Activated CD4-positive, alpha-beta T cell treated with anti-CD3 and anti-CD28 coated beads, Interleukin-2, amount 10 ng/mL, durations not matched to agents 24 days and 14 days (primary cell): ENCODE data around the gene TSG101. TPM values are rescaled to one million over a fixed set of nuclear protein-coding genes. Genes with fewer than 3 reads are reported as not detected.
A peak's percentile ranks its signal among the peaks of the same experiment; 100 is the strongest.

Source experiments
- DNase-seq: peaks from one replicate; pipeline ENCODE4 v3.0.0; 2022
- H3K27ac Mint-ChIP-seq: one replicate; pipeline ENCODE4 v1.8.0; 2022; ENCODE audit warnings: mild to moderate bottlenecking, mixed read lengths
- H3K27me3 Mint-ChIP-seq: one replicate; pipeline ENCODE4 v1.8.0; 2022; ENCODE audit warnings: mixed read lengths
- H3K36me3 Mint-ChIP-seq: one replicate; pipeline ENCODE4 v1.8.0; 2022; ENCODE audit warnings: low read depth, mild to moderate bottlenecking, mixed read lengths
- H3K4me1 Mint-ChIP-seq: one replicate; pipeline ENCODE4 v1.8.0; 2021; ENCODE audit warnings: mixed read lengths
- H3K4me3 Mint-ChIP-seq: one replicate; pipeline ENCODE4 v1.8.0; 2022; ENCODE audit warnings: mild to moderate bottlenecking, moderate library complexity, mixed read lengths
- H3K9me3 Mint-ChIP-seq: one replicate; pipeline ENCODE4 v1.8.0; 2021; ENCODE audit warnings: mixed read lengths
- intact Hi-C: fragments of 100-400 bp; cut with micrococcal nuclease; formaldehyde crosslinking; loops from one replicate; pipeline ENCODE4 v1.15.1; 2023
- total RNA-seq: library from RNA; stranded (reverse); gene quantifications from 2 replicates; pipeline ENCODE4 v1.2.3, GENCODE V29; 2022

TSG101 gene, protein sequence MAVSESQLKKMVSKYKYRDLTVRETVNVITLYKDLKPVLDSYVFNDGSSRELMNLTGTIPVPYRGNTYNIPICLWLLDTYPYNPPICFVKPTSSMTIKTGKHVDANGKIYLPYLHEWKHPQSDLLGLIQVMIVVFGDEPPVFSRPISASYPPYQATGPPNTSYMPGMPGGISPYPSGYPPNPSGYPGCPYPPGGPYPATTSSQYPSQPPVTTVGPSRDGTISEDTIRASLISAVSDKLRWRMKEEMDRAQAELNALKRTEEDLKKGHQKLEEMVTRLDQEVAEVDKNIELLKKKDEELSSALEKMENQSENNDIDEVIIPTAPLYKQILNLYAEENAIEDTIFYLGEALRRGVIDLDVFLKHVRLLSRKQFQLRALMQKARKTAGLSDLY
- total RNA-seq: 39.6 and 43.5 TPM in 2 replicates

- Mint-ChIP-seq H3K36me3 (peaks cover 26% of the 10 kb centered on the region), H3K27ac (peak within 1 kb of the TSS; percentile 100), H3K9me3 (no peaks in the 10 kb centered on the region), H3K27me3 (no peaks in the 10 kb centered on the region), H3K4me3 (peak within 1 kb of the TSS; percentile 99), H3K4me1 (peaks cover 29% of the 10 kb centered on the region)
- intact Hi-C loops: loop anchor here (1.0 to 10.0 kb wide), 7 partner anchors 62 to 422 kb away; partner anchors contain the start of genes GTF2H1, HPS5, SAAL1 and SPTY2D1
- DNase-seq: peak; percentile 98
Measured at GRCh38 chr11:18526521-18527296, at the start of gene TSG101. Gene TSG101, minus strand, starts transcription at chr11:18526942. Its CDS starts 126 bp downstream, at chr11:18526816.

DNA sequence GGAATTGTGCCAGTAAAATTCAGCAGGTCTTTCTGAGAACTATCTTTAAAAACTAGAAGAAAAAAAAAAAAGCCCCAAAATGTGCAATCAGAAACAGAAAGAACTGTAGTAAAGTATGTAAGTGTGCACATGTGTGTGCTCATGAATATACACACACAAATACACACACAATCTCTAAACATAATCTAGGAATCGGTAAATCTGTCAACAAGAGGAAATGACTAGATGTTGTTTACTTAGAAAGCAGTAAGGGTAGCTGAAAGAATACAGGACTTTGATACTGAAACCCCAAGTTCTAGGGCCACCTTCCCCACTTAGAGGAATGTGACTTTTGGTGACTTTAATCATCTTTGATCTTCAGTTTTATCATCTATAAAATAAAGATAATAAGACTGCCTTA, 48.6 kb upstream of the TSG101 start:
- peaks cover 49% of the 10 kb centered on the region for H3K36me3 Mint-ChIP-seq
- no peaks in the 10 kb centered on the region for H3K27me3 Mint-ChIP-seq
- H3K27ac Mint-ChIP-seq: peak overlapping the region; percentile 25
- no peak for DNase-seq
- H3K4me3 Mint-ChIP-seq: no peak overlapping the region
- H3K9me3 Mint-ChIP-seq: no peaks in the 10 kb centered on the region
- intact Hi-C loops: no loop called here
- H3K4me1 Mint-ChIP-seq: peaks cover 31% of the 10 kb centered on the region

- Mint-ChIP-seq H3K4me3 (no peak overlapping the region), H3K9me3 (no peaks in the 10 kb centered on the region), H3K27me3 (no peaks in the 10 kb centered on the region), H3K27ac (no peak overlapping the region), H3K36me3 (peaks cover 23% of the 10 kb centered on the region), H3K4me1 (peaks cover 3% of the 10 kb centered on the region)
- DNase-seq: no peak
- intact Hi-C loops: no loop called here
Measured at GRCh38 chr11:18567081-18567480, 40.3 kb upstream of the TSG101 start.

- Mint-ChIP-seq H3K36me3 (peaks cover 22% of the 10 kb centered on the region), H3K4me3 (no peak overlapping the region), H3K9me3 (no peaks in the 10 kb centered on the region), H3K27me3 (no peaks in the 10 kb centered on the region), H3K27ac (no peak overlapping the region), H3K4me1 (peaks cover 2% of the 10 kb centered on the region)
- intact Hi-C loops: no loop called here
- no peak for DNase-seq
Measured at GRCh38 chr11:18566406-18566805, 39.7 kb upstream of the TSG101 start.

- intact Hi-C loops: no loop called here
- H3K36me3 Mint-ChIP-seq: peaks cover 15% of the 10 kb centered on the region
Measured at GRCh38 chr11:18564149-18564548, 37.4 kb upstream of the TSG101 start.

DNA sequence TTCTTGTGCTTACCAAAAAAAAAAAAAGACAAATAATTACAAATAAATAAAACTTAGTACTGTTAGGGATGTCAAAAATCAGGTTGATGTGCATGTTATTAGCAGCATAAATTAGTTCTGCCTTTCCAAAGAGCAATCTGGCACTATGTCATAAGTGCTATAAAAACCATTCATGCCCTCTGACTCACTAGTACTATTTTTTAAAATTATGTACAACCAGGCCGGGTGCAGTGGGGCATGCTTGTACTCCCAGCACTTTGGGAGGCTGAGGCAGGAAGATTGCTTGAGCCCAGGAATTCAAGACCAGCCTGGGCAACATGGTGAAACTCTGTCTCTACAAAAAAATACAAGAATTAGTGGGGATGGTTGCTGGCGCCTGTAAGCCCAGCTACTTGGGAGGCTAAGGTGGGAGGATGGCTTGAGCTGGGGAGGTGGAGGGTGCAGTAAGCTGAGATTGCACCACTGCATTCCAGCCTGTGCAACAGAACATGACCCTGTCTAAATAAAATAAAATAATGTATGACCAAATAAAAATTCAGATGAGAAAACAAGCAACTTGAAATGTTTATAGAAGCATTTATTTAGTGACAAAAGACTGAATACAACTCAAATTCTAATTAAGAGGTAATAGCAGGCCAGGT, 36.5 kb upstream of the TSG101 start:
- no peak for DNase-seq
- no peaks in the 10 kb centered on the region for H3K4me1 Mint-ChIP-seq
- peaks cover 14% of the 10 kb centered on the region for H3K36me3 Mint-ChIP-seq
- no peaks in the 10 kb centered on the region for H3K9me3 Mint-ChIP-seq
- H3K4me3 Mint-ChIP-seq: no peak overlapping the region
- no peak overlapping the region for H3K27ac Mint-ChIP-seq
- no peaks in the 10 kb centered on the region for H3K27me3 Mint-ChIP-seq
- intact Hi-C loops: no loop called here

More at GRCh38 chr11:18564149-18564548, 37.4 kb upstream of the TSG101 start:
- DNase-seq: no peak
- Mint-ChIP-seq H3K9me3 (no peaks in the 10 kb centered on the region), H3K27me3 (no peaks in the 10 kb centered on the region), H3K4me3 (no peak overlapping the region), H3K27ac (no peak overlapping the region), H3K4me1 (no peaks in the 10 kb centered on the region)

DNA sequence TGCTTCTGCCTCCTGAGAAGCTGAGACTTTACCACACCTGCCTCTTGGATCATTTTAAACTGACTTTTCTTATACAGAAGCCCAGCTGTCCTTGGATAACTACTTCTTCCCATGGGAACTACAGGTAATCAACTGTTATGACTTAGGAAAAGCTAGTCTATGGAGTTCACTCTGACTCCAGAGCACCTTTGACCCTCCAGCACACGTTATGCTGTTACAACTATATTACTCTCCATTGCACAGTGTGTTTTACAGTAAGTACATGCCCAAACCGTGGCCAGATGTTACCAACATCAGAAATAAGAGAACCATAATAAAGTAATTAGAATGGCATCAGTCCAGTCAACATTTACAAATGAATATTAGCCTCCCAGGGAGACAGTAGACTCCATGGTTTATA, 21.3 kb upstream of the TSG101 start:
- Mint-ChIP-seq H3K9me3 (no peaks in the 10 kb centered on the region), H3K27ac (no peak overlapping the region), H3K27me3 (no peaks in the 10 kb centered on the region), H3K36me3 (peaks cover 30% of the 10 kb centered on the region), H3K4me1 (no peaks in the 10 kb centered on the region), H3K4me3 (no peak overlapping the region)
- no peak for DNase-seq
- intact Hi-C loops: no loop called here

DNA sequence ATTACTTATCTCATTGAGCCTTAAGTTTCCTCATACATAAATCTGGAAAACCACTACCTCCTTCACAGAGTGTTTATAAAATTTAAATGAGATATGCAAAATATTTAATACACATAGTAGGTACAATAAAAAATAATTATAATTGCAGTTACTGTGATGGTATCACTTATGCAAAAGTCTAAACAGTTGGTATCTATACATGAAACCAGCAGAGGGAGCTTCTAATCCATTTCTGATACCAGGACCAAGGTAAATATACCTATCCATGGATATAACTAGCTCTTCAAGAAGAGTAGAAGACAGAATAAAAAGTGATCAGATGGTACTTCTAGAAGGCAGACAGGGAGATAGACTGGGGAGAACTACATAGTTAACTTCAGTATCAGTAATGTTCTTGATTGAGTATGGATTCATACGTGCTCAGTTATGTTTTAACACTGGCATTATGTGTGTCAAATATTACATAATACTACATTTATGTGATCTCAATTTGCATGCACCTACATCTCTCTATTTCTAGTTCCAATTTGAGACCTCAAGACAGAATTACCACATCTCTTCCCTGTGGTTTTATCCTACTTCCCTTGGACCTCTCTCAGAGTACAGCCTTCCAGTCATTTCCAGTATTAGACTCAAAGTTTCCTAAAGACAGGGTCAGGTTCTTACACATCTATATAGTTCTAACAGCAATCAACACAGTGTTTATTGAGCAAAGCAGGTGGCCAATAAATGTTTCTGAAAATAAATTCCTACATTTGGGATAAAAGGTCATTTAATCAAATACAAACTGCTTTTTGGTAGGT, 13.7 kb upstream of the TSG101 start:
- DNase-seq: peak; percentile 67
- Mint-ChIP-seq H3K4me3 (no peak overlapping the region), H3K27me3 (no peaks in the 10 kb centered on the region), H3K36me3 (peaks cover 14% of the 10 kb centered on the region), H3K27ac (no peak overlapping the region), H3K4me1 (peaks cover 7% of the 10 kb centered on the region), H3K9me3 (no peaks in the 10 kb centered on the region)
- intact Hi-C loops: loop anchor here (1.0 kb wide), 3 partner anchors 94 to 191 kb away; partner anchors contain the start of gene SPTY2D1

DNA sequence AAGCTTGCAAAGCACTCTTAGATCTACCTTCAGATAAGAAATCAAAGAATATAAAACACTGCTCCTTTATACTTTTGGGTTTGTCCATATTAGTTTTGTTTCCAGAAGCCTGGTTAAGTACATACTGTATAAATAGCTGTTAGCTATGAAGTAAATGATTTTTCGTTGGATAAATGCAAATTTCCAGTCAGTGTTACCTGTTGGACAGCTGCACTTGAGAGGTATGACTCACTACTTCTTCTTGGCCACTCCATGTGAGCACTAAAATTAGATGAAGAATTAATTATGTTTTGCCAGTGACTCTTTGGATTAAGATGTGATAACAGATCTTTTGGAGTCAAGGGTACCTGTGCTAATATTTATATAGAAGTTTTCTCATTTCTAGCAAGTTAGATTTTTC, 9.5 kb upstream of the TSG101 start:
- intact Hi-C loops: no loop called here
- Mint-ChIP-seq H3K4me1 (peaks cover 6% of the 10 kb centered on the region), H3K27ac (no peak overlapping the region), H3K36me3 (peaks cover 16% of the 10 kb centered on the region), H3K4me3 (no peak overlapping the region), H3K27me3 (no peaks in the 10 kb centered on the region), H3K9me3 (no peaks in the 10 kb centered on the region)
- no peak for DNase-seq

DNA sequence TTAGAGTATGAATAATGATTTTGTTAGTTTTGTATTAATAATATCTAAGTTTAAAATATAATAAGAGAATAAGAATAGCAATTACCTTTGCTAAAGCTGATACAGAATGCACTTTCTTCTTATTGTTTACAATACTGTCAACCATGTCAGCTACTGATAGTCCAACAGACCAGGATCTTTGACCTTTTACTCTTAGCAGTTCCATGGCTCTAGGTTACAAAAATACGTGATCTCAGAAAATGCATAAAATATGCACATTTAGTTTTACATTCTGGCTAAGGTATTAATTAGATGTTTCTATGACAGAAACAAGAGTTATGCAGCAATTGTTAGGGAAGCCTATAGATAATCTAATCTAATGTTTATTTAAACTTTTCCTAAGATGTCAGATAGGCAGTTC, 7.5 kb upstream of the TSG101 start:
- intact Hi-C loops: no loop called here
- no peaks in the 10 kb centered on the region for H3K4me1 Mint-ChIP-seq
- no peak overlapping the region for H3K4me3 Mint-ChIP-seq
- H3K27ac Mint-ChIP-seq: no peak overlapping the region
- peaks cover 16% of the 10 kb centered on the region for H3K36me3 Mint-ChIP-seq
- no peaks in the 10 kb centered on the region for H3K9me3 Mint-ChIP-seq
- H3K27me3 Mint-ChIP-seq: no peaks in the 10 kb centered on the region
- DNase-seq: no peak

GRCh38 chr11:18533365-18533764, 6.6 kb upstream of the TSG101 start:
- H3K9me3 Mint-ChIP-seq: no peaks in the 10 kb centered on the region
- H3K4me1 Mint-ChIP-seq: peaks cover 5% of the 10 kb centered on the region
- no peak overlapping the region for H3K4me3 Mint-ChIP-seq
- H3K27me3 Mint-ChIP-seq: no peaks in the 10 kb centered on the region
- DNase-seq: no peak
- H3K27ac Mint-ChIP-seq: no peak overlapping the region
- peaks cover 19% of the 10 kb centered on the region for H3K36me3 Mint-ChIP-seq
- intact Hi-C loops: no loop called here

GRCh38 chr11:18527512-18527911, 770 bp upstream of the TSG101 start:
- Mint-ChIP-seq H3K27ac (peak overlapping the region; percentile 100), H3K9me3 (no peaks in the 10 kb centered on the region), H3K27me3 (no peaks in the 10 kb centered on the region), H3K36me3 (peaks cover 20% of the 10 kb centered on the region), H3K4me1 (peaks cover 24% of the 10 kb centered on the region), H3K4me3 (peak overlapping the region; percentile 99)
- intact Hi-C loops: loop anchor here (2.0 to 10.0 kb wide), 4 partner anchors 61 to 423 kb away; partner anchors contain the start of genes SAAL1 and UEVLD
- peak; percentile 58 for DNase-seq

GRCh38 chr11:18526130-18526520, 617 bp downstream of the TSG101 start:
- intact Hi-C loops: loop anchor here (1.0 to 10.0 kb wide), 7 partner anchors 63 to 421 kb away; partner anchors contain the start of genes GTF2H1, HPS5, SAAL1 and SPTY2D1
- H3K9me3 Mint-ChIP-seq: no peaks in the 10 kb centered on the region
- H3K27me3 Mint-ChIP-seq: no peaks in the 10 kb centered on the region
- H3K4me1 Mint-ChIP-seq: peaks cover 29% of the 10 kb centered on the region
- H3K27ac Mint-ChIP-seq: peak overlapping the region; percentile 100
- H3K36me3 Mint-ChIP-seq: peaks cover 23% of the 10 kb centered on the region
- DNase-seq: no peak
- H3K4me3 Mint-ChIP-seq: peak overlapping the region; percentile 99
